Stomach (tissue), 4 donors: ENCODE results near the gene HOXD4.

ENCODE experiments used
- CTCF ChIP-seq, 7 experiments: fragments of 450-650 bp in 4 of 7; fragments of 200-600 bp in 3 of 7; sonication (generic) in 3 of 7; IDR thresholded peaks; one replicate each; pipeline ENCODE4 v1.5.1; 2016 to 2019; ENCODE audit warnings: antibody characterized with exemption in 7 of 7, control low read depth in 2 of 7, mild to moderate bottlenecking in 1 of 7
- POLR2A ChIP-seq, 4 donors: fragments of 450-650 bp; IDR thresholded peaks; one replicate each; pipeline ENCODE4 v1.6.1; 2016; ENCODE audit warnings: antibody characterized with exemption in 4 of 4, control low read depth in 2 of 4, mild to moderate bottlenecking in 1 of 4, moderate library complexity in 1 of 4
- POLR2AphosphoS5 ChIP-seq, 3 donors: sonication (generic); formaldehyde crosslinking; IDR thresholded peaks; one replicate each; pipeline ENCODE4 v1.6.1; 2016; ENCODE audit warnings: antibody characterized with exemption in 3 of 3

- TF ChIP-seq CTCF (IDR thresholded peaks at IDR 0.05) (no peak), POLR2A (IDR thresholded peaks at IDR 0.05) (no peak), POLR2AphosphoS5 (IDR thresholded peaks at IDR 0.05) (no peak)
Observed at GRCh38 chr2:176148751-176149421, 2.5 kb upstream of the HOXD4 start.
